Endothelial cell of umbilical vein (primary cell): ENCODE data around the gene LRRN4CL. TPM values are rescaled to one million over a fixed set of nuclear protein-coding genes. Genes with fewer than 3 reads are reported as not detected.

Experiments used
- BruUV-seq: library from RNA; stranded (reverse); fragments of 400-500 nt; replicated peaks from 2 replicates; lab custom pipeline; 2021; lab: Mats Ljungman, UMichigan
- CTCF ChIA-PET: fragments of 300-600, 350-600 bp; sonication (Branson Sonifier 250); formaldehyde crosslinking; loops from one replicate; lab custom pipeline; 2021; ENCODE audit warnings: antibody characterized with exemption, inconsistent platforms; lab: Charles Lee
- POLR2A ChIA-PET: fragments of 300-600, 350-600 bp; sonication (Branson Sonifier 250); formaldehyde crosslinking; loops from one replicate; lab custom pipeline; 2021; ENCODE audit warnings: antibody characterized with exemption, inconsistent platforms; lab: Charles Lee
- DNase-seq: peaks from one replicate; pipeline ENCODE4 v3.0.0-alpha.2; 2011; ENCODE audit warnings: low read depth, low spot score
- FAIRE-seq: peaks from 2 replicates; lab custom pipeline; 2011; peaks lifted over from hg19 to GRCh38; lab: Jason Lieb, UNC
- H2AFZ ChIP-seq: 2 replicates; pipeline ENCODE4 v1.6.0; 2012; ENCODE audit warnings: low read depth, low read length, control low read depth, inconsistent platforms
- H3K27ac ChIP-seq: 2 replicates; pipeline ENCODE4 v1.5.1; 2011; ENCODE audit warnings: low read depth, mild to moderate bottlenecking, control low read depth, low read length, moderate library complexity; ENCODE audit not compliant: insufficient read depth
- H3K27me3 ChIP-seq, 2 experiments: 2 replicates each; pipeline versions ENCODE4 v1.6.0 to v1.6.1; 2011; ENCODE audit warnings: low read length in 2 of 2, mixed read lengths in 1 of 2; ENCODE audit not compliant: control insufficient read depth in 2 of 2, insufficient read depth in 2 of 2
- H3K36me3 ChIP-seq, 2 experiments: 2 replicates in 1 of 2; 3 replicates in 1 of 2; pipeline ENCODE4 v1.5.1; 2011; ENCODE audit warnings: low read length in 2 of 2, mild to moderate bottlenecking in 1 of 2, moderate library complexity in 1 of 2; ENCODE audit not compliant: control insufficient read depth in 2 of 2, insufficient read depth in 2 of 2; ENCODE audit errors: extremely low read depth in 1 of 2
- H3K4me1 ChIP-seq: 3 replicates; pipeline ENCODE4 v1.5.1; 2011; ENCODE audit warnings: mild to moderate bottlenecking, low read length; ENCODE audit not compliant: control insufficient read depth, insufficient read depth; ENCODE audit errors: extremely low read depth
- H3K4me2 ChIP-seq: 2 replicates; pipeline ENCODE4 v1.6.1; 2011; ENCODE audit warnings: low read length, control low read depth, mixed read lengths; ENCODE audit not compliant: insufficient read depth
- H3K4me3 ChIP-seq, 3 experiments: fragments of 200-600 bp in 1 of 3; sonication (generic), shearing (Covaris generic) in 1 of 3; replicated peaks in 1 of 3; 2 replicates each; pipeline ENCODE4 v1.5.1; 2011 to 2016; ENCODE audit warnings: control low read depth in 3 of 3, low read length in 3 of 3, mild to moderate bottlenecking in 2 of 3, inconsistent platforms in 1 of 3, low read depth in 1 of 3, moderate library complexity in 1 of 3; ENCODE audit not compliant: insufficient read depth in 1 of 3
- H3K79me2 ChIP-seq: 2 replicates; pipeline ENCODE4 v1.6.0; 2012; ENCODE audit warnings: low read length, inconsistent platforms; ENCODE audit not compliant: control insufficient read depth, insufficient read depth
- H3K9ac ChIP-seq: replicated peaks from 2 replicates; pipeline ENCODE3; 2011; ENCODE audit warnings: low read length, control low read depth; ENCODE audit not compliant: insufficient read depth; ENCODE audit errors: extremely low read depth
- H3K9me1 ChIP-seq: replicated peaks from 3 replicates; pipeline ENCODE4 v1.6.0; 2011; ENCODE audit warnings: mild to moderate bottlenecking, low read length; ENCODE audit not compliant: control insufficient read depth, insufficient read depth; ENCODE audit errors: extremely low read depth
- H3K9me3 ChIP-seq: replicated peaks from 2 replicates; pipeline ENCODE4 v1.5.1; 2012; ENCODE audit warnings: low read length, inconsistent platforms; ENCODE audit not compliant: control insufficient read depth, insufficient read depth
- H4K20me1 ChIP-seq: replicated peaks from 2 replicates; pipeline ENCODE3; 2011; ENCODE audit warnings: mild to moderate bottlenecking, low read length; ENCODE audit not compliant: control insufficient read depth, insufficient read depth; ENCODE audit errors: extremely low read depth
- CTCF ChIP-seq, 2 donors: IDR thresholded peaks; 1 replicate in 1 of 2; 2 replicates in 1 of 2; pipeline ENCODE4 v1.5.1; 2011; ENCODE audit warnings: low read length in 2 of 2, mild to moderate bottlenecking in 2 of 2, moderate library complexity in 2 of 2, control low read depth in 1 of 2, inconsistent platforms in 1 of 2, low read depth in 1 of 2; ENCODE audit not compliant: insufficient read depth in 1 of 2; ENCODE audit errors: extremely low read depth in 1 of 2
- MAX ChIP-seq: IDR thresholded peaks from 2 replicates; pipeline ENCODE4 v1.6.1; 2011; ENCODE audit not compliant: insufficient read depth, insufficient read length
- POLR2A ChIP-seq: IDR thresholded peaks from 2 replicates; pipeline ENCODE4 v1.6.1; 2012; ENCODE audit warnings: low read depth, mild to moderate bottlenecking, control low read depth, low read length
- POLR2AphosphoS5 ChIP-seq: IDR thresholded peaks from 2 replicates; pipeline ENCODE4 v1.6.1; 2012; ENCODE audit warnings: low read depth, mild to moderate bottlenecking, control low read depth, low read length, moderate library complexity; ENCODE audit not compliant: insufficient read depth
- dilution Hi-C: fragments of 300-500 bp; cut with MboI; formaldehyde crosslinking; loops from one replicate; pipeline ENCODE4 v1.15.0; 2019; ENCODE audit warnings: low sequenced_read_pairs; ENCODE audit not compliant: extremely low pct_ligation_motif_present
- intact Hi-C: fragments of 100-400 bp; cut with micrococcal nuclease; formaldehyde crosslinking; loops from one replicate; pipeline ENCODE4 v1.10.0; 2022
- polyA plus RNA-seq, 4 experiments: library from polyadenylated mRNA; depleted of rRNA in 3 of 4; stranded (reverse) in 3 of 4; unstranded in 1 of 4; fragments of >200 nt; gene quantifications; 2 replicates each; pipeline versions ENCODE4 v1.2.1 to v1.2.3, GENCODE V29; 2011 to 2012; ENCODE audit warnings: missing spikeins in 1 of 4
- total RNA-seq: library from RNA; stranded (reverse); gene quantifications from 2 replicates; pipeline ENCODE4 v1.2.3, GENCODE V29; 2021

Gene LRRN4CL
- total and polyA plus RNA-seq, 2 donors (not counting 3 experiments of a cell fraction or from before 2014, with no cell fraction given) = 0.20 TPM; not detected in 1

- Histone ChIP-seq H3K9me1 (no peaks in the 10 kb centered on the region), H3K79me2 (peaks cover 25% of the 10 kb centered on the region), H3K4me2 (peak within 1 kb of the TSS; percentile 96), H3K4me3 (peak within 1 kb of the TSS; percentile 49 to 92 (median 77)), H3K4me1 (peaks cover 10% of the 10 kb centered on the region), H2AFZ (peak within 1 kb of the TSS; percentile 95), H3K9me3 (no peaks in the 10 kb centered on the region), H3K27ac (peak within 1 kb of the TSS; percentile 69), H4K20me1 (no peaks in the 10 kb centered on the region), H3K27me3 (no peaks in the 10 kb centered on the region), H3K36me3 (peaks cover 0 to 8% of the 10 kb centered on the region in 2 experiments), H3K9ac (peak within 1 kb of the TSS; percentile 80)
- FAIRE-seq = peak; percentile 80
- peak; percentile 88 for DNase-seq
- TF ChIP-seq MAX (no peak), POLR2AphosphoS5 (peak; percentile 75), POLR2A (peak; percentile 61), CTCF (IDR thresholded peaks at IDR 0.05; ENCODE audit: extremely low read depth in 1 of 2, insufficient read depth in 1 of 2, low read depth in 1 of 2, low read length in 2 of 2) (peak in 1 of 2 donors; percentile 0)
- POLR2A ChIA-PET = interaction anchor here (0.6 to 1.7 kb wide), 8 partner anchors 9 to 170 kb away, joined by 3 to 9 read pairs (median 5); partner anchors contain the start of genes GANAB, INTS5, MTA2 and TUT1
- CTCF ChIA-PET = interaction anchor here (0.8 to 3.2 kb wide), 7 partner anchors 9 to 277 kb away, joined by 3 to 30 read pairs (median 4); partner anchors contain the start of gene EEF1G
- dilution Hi-C loops = no loop called here
- TSS peak; percentile 1 for BruUV-seq
- intact Hi-C loops = no loop called here
Measured at GRCh38 chr11:62671608-62672389, 17.5 kb downstream of the LRRN4CL start, which contains the start of the genes LBHD1 and UQCC3. Gene LBHD1, minus strand, starts transcription at chr11:62672267. Its CDS starts 2,236 bp downstream, at chr11:62670031. Gene UQCC3, plus strand, starts transcription at chr11:62671673. Its CDS starts 73 bp downstream, at chr11:62671746.
